MCF 10A (cell line): Measurements from ENCODE around the gene ODAD2. TPM values are rescaled to one million over a fixed set of nuclear protein-coding genes. Genes with fewer than 3 reads are reported as not detected.
"Not testable (repeated sequence)": the region's sequence is repeated elsewhere in the genome, so short reads cannot be mapped to it uniquely, and the experiment has no call there.

Experiments
- BruUV-seq: library from RNA; stranded (reverse); fragments of 400-500 nt; replicated peaks from 2 replicates; lab custom pipeline; 2021; lab: Mats Ljungman, UMichigan
- CTCF ChIA-PET: fragments of 300-600 bp; sonication (Branson Sonifier 250); formaldehyde crosslinking; extraction: SDS; loops from one replicate; lab custom pipeline; 2021; ENCODE audit warnings: antibody characterized with exemption, inconsistent platforms; lab: Yijun Ruan, JAX
- POLR2A ChIA-PET: fragments of 300-600, 350-650 bp; sonication (Branson Sonifier 250); formaldehyde crosslinking; extraction: SDS; loops from one replicate; lab custom pipeline; 2020; ENCODE audit warnings: antibody characterized with exemption, inconsistent platforms; lab: Yijun Ruan, JAX
- DNase-seq: peaks from one replicate; pipeline ENCODE4 v3.0.0-alpha.2; 2018; ENCODE audit not compliant: unreplicated experiment
- H3K27ac Mint-ChIP-seq: one replicate; pipeline ENCODE4 v1.8.0; 2022; ENCODE audit warnings: mild to moderate bottlenecking, low read depth, mixed read lengths; ENCODE audit not compliant: unreplicated experiment
- H3K27me3 Mint-ChIP-seq: one replicate; pipeline ENCODE4 v1.8.0; 2022; ENCODE audit warnings: mixed read lengths; ENCODE audit not compliant: insufficient read depth, unreplicated experiment
- H3K36me3 Mint-ChIP-seq: one replicate; pipeline ENCODE4 v1.8.0; 2022; ENCODE audit warnings: mild to moderate bottlenecking, moderate library complexity, mixed read lengths; ENCODE audit not compliant: insufficient read depth, unreplicated experiment
- H3K4me1 Mint-ChIP-seq: one replicate; pipeline ENCODE4 v1.8.0; 2022; ENCODE audit warnings: mixed read lengths; ENCODE audit not compliant: insufficient read depth, unreplicated experiment
- H3K4me3 Mint-ChIP-seq: one replicate; pipeline ENCODE4 v1.8.0; 2022; ENCODE audit warnings: mild to moderate bottlenecking, moderate library complexity, mixed read lengths; ENCODE audit not compliant: unreplicated experiment
- H3K9me3 Mint-ChIP-seq: one replicate; pipeline ENCODE4 v1.8.0; 2022; ENCODE audit warnings: mixed read lengths; ENCODE audit not compliant: unreplicated experiment
- intact Hi-C: fragments of 100-400 bp; cut with micrococcal nuclease; formaldehyde crosslinking; loops from 2 replicates; pipeline ENCODE4 v1.14.1; 2022
- total RNA-seq: library from RNA; stranded (reverse); gene quantifications from 2 replicates; pipeline ENCODE4 v1.2.3, GENCODE V29; 2022
- TF ChIP-seq, protein P1 (sequence below): fragments of 200-600 bp; IDR thresholded peaks from one replicate; pipeline ENCODE4 v1.8.0; 2022; ENCODE audit warnings: antibody characterized with exemption, mild to moderate bottlenecking; ENCODE audit not compliant: unreplicated experiment

The ODAD2 gene
- total RNA-seq, 1 experiment from 2014 or later, result 0.28 TPM

DNA sequence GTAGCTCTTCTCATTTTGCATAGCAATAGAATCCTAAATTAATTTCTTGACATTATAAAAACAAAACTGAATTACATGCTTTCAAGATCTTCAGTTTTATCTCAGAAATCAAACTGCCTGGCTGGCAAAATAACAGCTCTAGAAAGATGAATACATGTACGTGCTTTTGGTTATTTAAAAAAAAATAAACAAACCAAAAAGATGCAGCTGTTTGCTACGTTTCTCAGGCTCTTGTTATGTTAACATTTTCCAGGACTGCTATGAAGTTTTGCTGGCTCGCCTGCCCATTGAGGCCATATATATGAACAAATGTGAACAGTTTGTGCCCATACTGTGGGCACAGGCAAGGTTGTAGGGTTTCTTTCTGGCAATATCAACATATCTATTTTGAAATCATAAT lies 86.6 kb downstream of the ODAD2 start:
- no peaks in the 10 kb centered on the region for H3K9me3 Mint-ChIP-seq
- H3K4me1 Mint-ChIP-seq, result no peaks in the 10 kb centered on the region
- intact Hi-C loops, result no loop called here
- DNase-seq, result no peak
- TF ChIP-seq, protein P1, sequence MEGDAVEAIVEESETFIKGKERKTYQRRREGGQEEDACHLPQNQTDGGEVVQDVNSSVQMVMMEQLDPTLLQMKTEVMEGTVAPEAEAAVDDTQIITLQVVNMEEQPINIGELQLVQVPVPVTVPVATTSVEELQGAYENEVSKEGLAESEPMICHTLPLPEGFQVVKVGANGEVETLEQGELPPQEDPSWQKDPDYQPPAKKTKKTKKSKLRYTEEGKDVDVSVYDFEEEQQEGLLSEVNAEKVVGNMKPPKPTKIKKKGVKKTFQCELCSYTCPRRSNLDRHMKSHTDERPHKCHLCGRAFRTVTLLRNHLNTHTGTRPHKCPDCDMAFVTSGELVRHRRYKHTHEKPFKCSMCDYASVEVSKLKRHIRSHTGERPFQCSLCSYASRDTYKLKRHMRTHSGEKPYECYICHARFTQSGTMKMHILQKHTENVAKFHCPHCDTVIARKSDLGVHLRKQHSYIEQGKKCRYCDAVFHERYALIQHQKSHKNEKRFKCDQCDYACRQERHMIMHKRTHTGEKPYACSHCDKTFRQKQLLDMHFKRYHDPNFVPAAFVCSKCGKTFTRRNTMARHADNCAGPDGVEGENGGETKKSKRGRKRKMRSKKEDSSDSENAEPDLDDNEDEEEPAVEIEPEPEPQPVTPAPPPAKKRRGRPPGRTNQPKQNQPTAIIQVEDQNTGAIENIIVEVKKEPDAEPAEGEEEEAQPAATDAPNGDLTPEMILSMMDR, result no peak
- ChIA-PET CTCF (no interaction called here), POLR2A (no interaction called here)
- no TSS peak for BruUV-seq
- no peak overlapping the region for H3K4me3 Mint-ChIP-seq
- no peaks in the 10 kb centered on the region for H3K36me3 Mint-ChIP-seq
- H3K27ac Mint-ChIP-seq, result no peak overlapping the region
- H3K27me3 Mint-ChIP-seq, result no peaks in the 10 kb centered on the region

- Mint-ChIP-seq H3K4me3 (no peak overlapping the region), H3K36me3 (no peaks in the 10 kb centered on the region), H3K27ac (no peak overlapping the region), H3K4me1 (no peaks in the 10 kb centered on the region), H3K9me3 (no peaks in the 10 kb centered on the region), H3K27me3 (no peaks in the 10 kb centered on the region)
- TF ChIP-seq, protein P1, result no peak
- intact Hi-C loops, result no loop called here
- ChIA-PET POLR2A (no interaction called here), CTCF (no interaction called here)
- no peak for DNase-seq
- no TSS peak for BruUV-seq
Observed at GRCh38 chr10:27911539-27911938, 87.3 kb downstream of the ODAD2 start.

- ChIA-PET CTCF (no interaction called here), POLR2A (no interaction called here)
- H3K27ac Mint-ChIP-seq, result no peak overlapping the region
- H3K4me3 Mint-ChIP-seq, result no peak overlapping the region
- no peaks in the 10 kb centered on the region for H3K9me3 Mint-ChIP-seq
- no peak for DNase-seq
- TF ChIP-seq, protein P1, result no peak
- intact Hi-C loops, result no loop called here
- H3K4me1 Mint-ChIP-seq, result no peaks in the 10 kb centered on the region
- H3K27me3 Mint-ChIP-seq, result no peaks in the 10 kb centered on the region
- BruUV-seq, result no TSS peak
- H3K36me3 Mint-ChIP-seq, result no peaks in the 10 kb centered on the region
Observed at GRCh38 chr10:27911011-27911410, 87.9 kb downstream of the ODAD2 start.

GRCh38 chr10:27908231-27908630 lies 90.6 kb downstream of the ODAD2 start:
- intact Hi-C loops, result no loop called here
- Mint-ChIP-seq H3K27me3 (no peaks in the 10 kb centered on the region), H3K9me3 (peaks cover 12% of the 10 kb centered on the region), H3K4me3 (no peak overlapping the region), H3K27ac (no peak overlapping the region), H3K36me3 (no peaks in the 10 kb centered on the region), H3K4me1 (no peaks in the 10 kb centered on the region)
- DNase-seq, result no peak
- BruUV-seq, result no TSS peak
- CTCF ChIA-PET, result no interaction called here
- POLR2A ChIA-PET, result no interaction called here
- TF ChIP-seq, protein P1, result no peak

DNA sequence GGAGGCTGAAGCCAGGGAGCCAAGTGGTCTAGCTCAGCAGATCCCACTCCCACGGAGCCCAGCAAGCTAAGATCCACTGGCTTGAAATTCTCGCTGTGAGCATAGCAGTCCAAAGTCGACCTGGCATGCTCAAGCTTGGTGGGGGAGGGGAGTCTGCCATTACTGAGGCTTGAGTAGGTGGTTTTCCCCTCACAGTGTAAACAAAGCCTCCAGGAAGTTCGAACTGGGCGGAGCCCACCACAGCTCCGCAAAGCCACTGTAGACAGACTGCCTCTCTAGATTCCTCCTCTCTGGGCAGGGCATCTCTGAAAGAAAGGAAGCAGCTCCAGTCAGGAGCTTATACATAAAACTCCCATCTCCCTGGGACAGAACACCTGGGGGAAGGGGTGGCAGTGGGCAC lies 99.4 kb downstream of the ODAD2 start:
- H3K4me3 Mint-ChIP-seq, BruUV-seq, H3K27ac Mint-ChIP-seq, DNase-seq, H3K36me3 Mint-ChIP-seq, H3K4me1 Mint-ChIP-seq, intact Hi-C loops, POLR2A ChIA-PET, H3K27me3 Mint-ChIP-seq: not testable (repeated sequence)
- CTCF ChIA-PET, result interaction anchor here (0.6 kb wide), 1 partner anchor 1229 kb away, joined by 3 read pairs; no protein-coding TSS in a partner anchor
- peaks cover 21% of the 10 kb centered on the region for H3K9me3 Mint-ChIP-seq
